Measurements from ENCODE around the gene COX8A. TPM values are rescaled to one million over a fixed set of nuclear protein-coding genes. Genes with fewer than 3 reads are reported as not detected.

Gene COX8A
- total RNA-seq, 1 experiment from 2014 or later: 779 TPM

DNA sequence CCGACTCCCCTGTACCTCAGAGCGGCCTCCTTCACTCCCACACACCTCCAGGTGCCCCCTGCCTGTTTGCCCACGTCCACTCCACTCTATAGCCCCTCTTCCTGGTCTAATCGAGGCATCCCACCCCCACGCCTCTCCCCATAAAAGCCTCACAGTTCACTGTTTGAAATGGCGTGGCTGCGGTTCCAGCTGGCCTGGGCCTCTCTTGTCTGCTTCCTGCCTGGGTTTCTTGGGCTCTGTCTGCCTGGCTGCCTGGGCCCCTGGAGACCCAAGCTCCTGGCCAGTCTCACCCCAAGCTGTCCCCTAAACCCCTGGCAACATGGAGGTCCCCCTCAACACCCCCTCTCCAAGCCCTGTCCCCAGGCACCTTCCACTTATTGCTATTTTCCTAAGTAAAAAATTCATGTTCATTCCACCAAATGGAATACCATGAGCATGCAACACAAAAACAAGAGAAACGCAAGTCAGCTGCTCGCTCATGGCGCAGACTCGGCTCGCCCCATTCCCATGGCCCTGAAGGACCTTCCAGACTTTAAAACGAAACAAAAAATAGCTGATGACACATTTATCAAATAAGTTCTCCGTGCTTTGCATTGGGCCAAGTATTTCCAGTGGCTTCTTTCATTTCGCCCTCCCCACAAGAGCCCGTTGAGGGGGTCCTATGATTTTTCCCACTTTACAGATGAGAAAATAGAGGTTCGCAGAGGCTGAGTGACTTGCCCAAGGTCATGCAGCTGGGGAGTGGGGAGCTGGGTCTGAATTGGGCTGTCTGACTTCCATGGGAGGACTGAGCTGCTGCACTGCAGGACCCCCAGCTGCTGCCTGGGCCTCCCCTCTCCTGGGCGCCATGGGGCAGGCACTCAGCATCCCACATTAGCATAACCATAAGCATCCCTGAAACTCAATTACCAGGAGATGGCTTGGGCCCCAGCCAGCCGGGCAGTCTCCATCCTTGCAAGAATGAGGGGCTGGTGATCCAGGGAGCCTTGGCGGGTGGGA, 49.6 kb downstream of the COX8A start:
- H4K20me1 ChIP-seq (ENCODE audit: insufficient read depth, low read depth, low read length): no peaks in the 10 kb centered on the region; the same call in 1 of the 2 replicates
- DNase-seq: no peak
- H3K27ac ChIP-seq (ENCODE audit: low read length): no peak overlapping the region
- no peak overlapping the region for H3K9ac ChIP-seq (ENCODE audit: low read length)
- H3K4me3 ChIP-seq (ENCODE audit: low read length): no peak overlapping the region
- H3K36me3 ChIP-seq (ENCODE audit: insufficient read depth, low read length): no peaks in the 10 kb centered on the region
- H3K4me1 ChIP-seq (ENCODE audit: low read length): peaks cover 10% of the 10 kb centered on the region
- no peaks in the 10 kb centered on the region for H3K9me3 ChIP-seq (ENCODE audit: low read length)
- no peaks in the 10 kb centered on the region for H3K9me2 ChIP-seq (replicated peaks; ENCODE audit: insufficient read depth, low read length)
- H3K4me2 ChIP-seq (ENCODE audit: low read depth, low read length, poor library complexity, severe bottlenecking): no peak overlapping the region
- H3K27me3 ChIP-seq (ENCODE audit: low read length): no peaks in the 10 kb centered on the region
- H3K79me2 ChIP-seq (ENCODE audit: low read length): no peaks in the 10 kb centered on the region
- H2AFZ ChIP-seq (ENCODE audit: low read length): no peak overlapping the region

DNA sequence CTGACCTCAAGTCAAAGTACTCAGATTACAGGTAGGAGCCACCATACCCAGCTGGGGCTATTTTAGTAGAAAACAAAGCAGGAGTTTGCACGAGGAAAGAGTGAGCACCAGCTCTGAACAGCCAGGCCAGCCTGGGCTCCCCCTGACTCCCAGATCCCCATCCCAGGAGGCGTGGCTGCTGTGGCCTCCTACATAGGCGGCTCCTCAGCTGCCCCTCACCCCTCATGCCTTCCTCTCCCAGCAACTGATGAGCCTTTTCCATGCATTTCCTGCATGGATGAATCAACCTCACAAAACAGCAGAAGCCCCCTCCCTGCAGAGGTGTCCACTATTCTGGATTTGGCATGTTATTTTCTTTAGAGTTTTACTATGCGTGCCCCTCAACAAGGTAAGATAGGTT, 50.8 kb downstream of the COX8A start:
- Histone ChIP-seq H3K4me3 (ENCODE audit: low read length) (no peak overlapping the region), H3K4me2 (ENCODE audit: low read depth, low read length, poor library complexity, severe bottlenecking) (no peak overlapping the region), H3K9me3 (ENCODE audit: low read length) (no peaks in the 10 kb centered on the region), H3K4me1 (ENCODE audit: low read length) (peaks cover 10% of the 10 kb centered on the region), H3K27me3 (ENCODE audit: low read length) (no peaks in the 10 kb centered on the region), H3K9me2 (replicated peaks; ENCODE audit: insufficient read depth, low read length) (no peaks in the 10 kb centered on the region), H4K20me1 (ENCODE audit: insufficient read depth, low read depth, low read length) (no peaks in the 10 kb centered on the region; the same call in 1 of the 2 replicates), H3K79me2 (ENCODE audit: low read length) (no peaks in the 10 kb centered on the region), H3K9ac (ENCODE audit: low read length) (no peak overlapping the region), H2AFZ (ENCODE audit: low read length) (no peak overlapping the region), H3K36me3 (ENCODE audit: insufficient read depth, low read length) (no peaks in the 10 kb centered on the region), H3K27ac (ENCODE audit: low read length) (no peak overlapping the region)
- DNase-seq: no peak

Small RNA genes lying within 50 kb of the gene (small RNA-seq; reads per million reads assigned to genes)
- gene RNU6-45P: not detected

Other genes with a start within 250 kb of the COX8A start
- gene ZFTA, start 205.8 kb upstream of the COX8A start, total RNA-seq (2014; rRNA removed; shearing (Covaris generic); ENCODE audit: low replicate concordance): 8.8 and 21.6 TPM in 2 replicates
- 40.3 and 88.1 TPM in 2 replicates for gene SPINDOC, start 161.2 kb upstream of the COX8A start, total RNA-seq (2014; rRNA removed; shearing (Covaris generic); ENCODE audit: low replicate concordance)
- gene MARK2, start 135.5 kb upstream of the COX8A start, total RNA-seq (2014; rRNA removed; shearing (Covaris generic); ENCODE audit: low replicate concordance): 22.1 and 26.9 TPM in 2 replicates
- 2.1 and 2.4 TPM in 2 replicates for gene RCOR2, start 57.5 kb upstream of the COX8A start, total RNA-seq (2014; rRNA removed; shearing (Covaris generic); ENCODE audit: low replicate concordance)
- gene NAA40, start 35.6 kb upstream of the COX8A start, total RNA-seq (2014; rRNA removed; shearing (Covaris generic); ENCODE audit: low replicate concordance): 19.0 and 19.2 TPM in 2 replicates
- gene OTUB1, start 11.8 kb downstream of the COX8A start, total RNA-seq (2014; rRNA removed; shearing (Covaris generic); ENCODE audit: low replicate concordance): 41.6 and 61.7 TPM in 2 replicates
- not detected in 2 replicates for gene FLRT1, start 61.3 kb downstream of the COX8A start, total RNA-seq (2014; rRNA removed; shearing (Covaris generic); ENCODE audit: low replicate concordance)
- gene MACROD1, start 191.5 kb downstream of the COX8A start, total RNA-seq (2014; rRNA removed; shearing (Covaris generic); ENCODE audit: low replicate concordance): 5.4 TPM in 1 of 2 replicates, not detected in the other
- 101 and 199 TPM in 2 replicates for gene STIP1, start 211.6 kb downstream of the COX8A start, total RNA-seq (2014; rRNA removed; shearing (Covaris generic); ENCODE audit: low replicate concordance)
- gene FERMT3, start 232.1 kb downstream of the COX8A start, total RNA-seq (2014; rRNA removed; shearing (Covaris generic); ENCODE audit: low replicate concordance): 72.7 and 141 TPM in 2 replicates

All from Karpas-422 (cell line).